ENCODE results near the gene MBLAC1. TPM values are rescaled to one million over a fixed set of nuclear protein-coding genes. Genes with fewer than 3 reads are reported as not detected.
A peak's percentile ranks its signal among the peaks of the same experiment; 100 is the strongest.

The MBLAC1 gene
- polyA plus RNA-seq, 3 donors = 0.57 to 0.81 (median 0.59) TPM

GRCh38 chr7:100093498-100093897 is 33.3 kb upstream of the MBLAC1 start:
- H3K4me1 ChIP-seq (ENCODE audit: control insufficient read depth in 1 of 2, insufficient read depth in 2 of 2, low read length in 2 of 2) = peaks cover 9 to 12% of the 10 kb centered on the region in 2 donors
- H3K27me3 Mint-ChIP-seq (ENCODE audit: low read depth in 3 of 3) = peaks cover 0 to 1% (median 0%) of the 10 kb centered on the region in 3 donors
- peaks cover 78 to 83% of the 10 kb centered on the region in 2 donors for H3K36me3 Mint-ChIP-seq
- no peaks in the 10 kb centered on the region for H3K27me3 ChIP-seq (ENCODE audit: control insufficient read depth in 2 of 2, insufficient read depth in 2 of 2, low read length in 2 of 2)
- H3K9ac ChIP-seq (ENCODE audit: insufficient read depth, low read length, poor library complexity, severe bottlenecking) = no peak overlapping the region
- H3K9me3 ChIP-seq (replicated peaks in 1 of 2; ENCODE audit: control insufficient read depth in 1 of 2, insufficient read depth in 1 of 2, low read length in 2 of 2) = no peaks in the 10 kb centered on the region
- H4K20me1 ChIP-seq (ENCODE audit: insufficient read depth, low read length) = no peaks in the 10 kb centered on the region
- no peak overlapping the region for H3K4me3 Mint-ChIP-seq
- no peak for DNase-seq
- TF ChIP-seq, protein P1, sequence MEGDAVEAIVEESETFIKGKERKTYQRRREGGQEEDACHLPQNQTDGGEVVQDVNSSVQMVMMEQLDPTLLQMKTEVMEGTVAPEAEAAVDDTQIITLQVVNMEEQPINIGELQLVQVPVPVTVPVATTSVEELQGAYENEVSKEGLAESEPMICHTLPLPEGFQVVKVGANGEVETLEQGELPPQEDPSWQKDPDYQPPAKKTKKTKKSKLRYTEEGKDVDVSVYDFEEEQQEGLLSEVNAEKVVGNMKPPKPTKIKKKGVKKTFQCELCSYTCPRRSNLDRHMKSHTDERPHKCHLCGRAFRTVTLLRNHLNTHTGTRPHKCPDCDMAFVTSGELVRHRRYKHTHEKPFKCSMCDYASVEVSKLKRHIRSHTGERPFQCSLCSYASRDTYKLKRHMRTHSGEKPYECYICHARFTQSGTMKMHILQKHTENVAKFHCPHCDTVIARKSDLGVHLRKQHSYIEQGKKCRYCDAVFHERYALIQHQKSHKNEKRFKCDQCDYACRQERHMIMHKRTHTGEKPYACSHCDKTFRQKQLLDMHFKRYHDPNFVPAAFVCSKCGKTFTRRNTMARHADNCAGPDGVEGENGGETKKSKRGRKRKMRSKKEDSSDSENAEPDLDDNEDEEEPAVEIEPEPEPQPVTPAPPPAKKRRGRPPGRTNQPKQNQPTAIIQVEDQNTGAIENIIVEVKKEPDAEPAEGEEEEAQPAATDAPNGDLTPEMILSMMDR (IDR thresholded peaks at IDR 0.05) = no peak
- H3K4me1 Mint-ChIP-seq = peaks cover 11% of the 10 kb centered on the region
- peak overlapping the region in 4 of 7 donors; percentile 59 to 82 (median 74) for H3K27ac Mint-ChIP-seq
- no peak overlapping the region for H3K4me3 ChIP-seq (replicated peaks in 1 of 3; ENCODE audit: low read depth in 2 of 3, low read length in 3 of 3)
- intact Hi-C loops (cut with micrococcal nuclease) = no loop called here
- no peak overlapping the region for H3K4me2 ChIP-seq (replicated peaks; ENCODE audit: extremely low read depth, low read length, poor library complexity, severe bottlenecking)
- no peak overlapping the region for H2AFZ ChIP-seq (ENCODE audit: insufficient read depth, low read depth, low read length, poor library complexity, severe bottlenecking)
- H3K36me3 ChIP-seq (replicated peaks in 1 of 2; ENCODE audit: control insufficient read depth in 1 of 2, insufficient read depth in 2 of 2, low read length in 2 of 2) = peaks cover 80 to 84% of the 10 kb centered on the region in 2 donors
- WGBS (ENCODE audit: insufficient coverage) = 87% methylated on average over 9 of the region's 13 CpGs
- no peaks in the 10 kb centered on the region for H3K9me3 Mint-ChIP-seq
- peaks cover 29% of the 10 kb centered on the region for H3K79me2 ChIP-seq (ENCODE audit: insufficient read depth, low read length)
- no peak overlapping the region for H3K27ac ChIP-seq (ENCODE audit: low read depth in 1 of 2, low read length in 2 of 2)

DNA sequence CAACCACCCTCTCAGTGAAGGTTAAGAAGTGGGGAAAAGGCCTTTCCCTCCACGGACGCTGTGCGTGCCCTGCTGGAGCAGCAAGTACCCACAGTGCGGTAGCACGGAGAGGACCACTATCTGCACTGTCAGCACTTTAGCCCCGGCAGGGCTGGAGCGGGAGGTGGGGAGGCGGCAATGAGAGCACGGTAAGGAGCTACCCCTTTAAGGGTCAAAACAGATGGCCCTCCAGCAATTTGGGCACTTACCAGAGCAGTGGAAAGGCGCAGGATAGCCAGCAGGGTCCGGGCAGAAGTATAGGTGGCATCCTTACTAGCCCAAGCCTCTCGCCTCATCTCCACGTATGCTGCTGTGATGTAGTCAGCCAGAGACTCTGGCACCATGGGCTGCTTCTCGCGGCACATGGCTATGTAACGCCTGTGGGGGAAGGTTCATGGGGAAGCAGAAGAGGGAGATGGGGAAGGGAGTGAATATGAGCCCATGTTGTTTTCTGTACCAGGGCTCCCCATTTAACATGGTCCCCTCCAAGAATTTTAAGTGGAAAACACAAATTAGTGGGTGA is 32.8 kb upstream of the MBLAC1 start:
- Histone ChIP-seq H2AFZ (ENCODE audit: insufficient read depth, low read depth, low read length, poor library complexity, severe bottlenecking) (no peak overlapping the region), H3K27ac (ENCODE audit: low read depth in 1 of 2, low read length in 2 of 2) (no peak overlapping the region), H3K9ac (ENCODE audit: insufficient read depth, low read length, poor library complexity, severe bottlenecking) (no peak overlapping the region), H3K27me3 (ENCODE audit: control insufficient read depth in 2 of 2, insufficient read depth in 2 of 2, low read length in 2 of 2) (no peaks in the 10 kb centered on the region), H3K9me3 (replicated peaks in 1 of 2; ENCODE audit: control insufficient read depth in 1 of 2, insufficient read depth in 1 of 2, low read length in 2 of 2) (no peaks in the 10 kb centered on the region), H3K4me3 (replicated peaks in 1 of 3; ENCODE audit: low read depth in 2 of 3, low read length in 3 of 3) (no peak overlapping the region), H3K79me2 (ENCODE audit: insufficient read depth, low read length) (peaks cover 34% of the 10 kb centered on the region), H3K36me3 (replicated peaks in 1 of 2; ENCODE audit: control insufficient read depth in 1 of 2, insufficient read depth in 2 of 2, low read length in 2 of 2) (peaks cover 84 to 89% of the 10 kb centered on the region in 2 donors), H3K4me1 (ENCODE audit: control insufficient read depth in 1 of 2, insufficient read depth in 2 of 2, low read length in 2 of 2) (peaks cover 7 to 8% of the 10 kb centered on the region in 2 donors), H4K20me1 (ENCODE audit: insufficient read depth, low read length) (no peaks in the 10 kb centered on the region), H3K4me2 (replicated peaks; ENCODE audit: extremely low read depth, low read length, poor library complexity, severe bottlenecking) (no peak overlapping the region)
- Mint-ChIP-seq H3K4me1 (peaks cover 12% of the 10 kb centered on the region), H3K36me3 (peaks cover 83 to 88% of the 10 kb centered on the region in 2 donors), H3K4me3 (no peak overlapping the region), H3K27me3 (ENCODE audit: low read depth in 3 of 3) (no peaks in the 10 kb centered on the region), H3K27ac (peak overlapping the region in 3 of 7 donors; percentile 43 to 82 (median 77)), H3K9me3 (no peaks in the 10 kb centered on the region)
- TF ChIP-seq, protein P1 (IDR thresholded peaks at IDR 0.05) = no peak
- intact Hi-C loops (cut with micrococcal nuclease) = no loop called here
- 96% methylated on average over 11 of the region's 16 CpGs for WGBS (ENCODE audit: insufficient coverage)
- no peak for DNase-seq
